D721Med (cell line): Measurements from ENCODE around the gene UBN1.

Source experiments
- DNase-seq: peaks from one replicate; pipeline ENCODE4 v3.0.0; 2011; ENCODE audit warnings: low spot score; ENCODE audit not compliant: insufficient read length
- FAIRE-seq: peaks from 2 replicates; lab custom pipeline; 2011; peaks lifted over from hg19 to GRCh38; lab: Jason Lieb, UNC
- TF ChIP-seq, protein P1 (sequence below): IDR thresholded peaks from 2 replicates; pipeline ENCODE4 v1.5.1; 2012; ENCODE audit warnings: mild to moderate bottlenecking, control low read depth; ENCODE audit not compliant: insufficient read depth; ENCODE audit errors: missing control alignments

UBN1 gene

DNA sequence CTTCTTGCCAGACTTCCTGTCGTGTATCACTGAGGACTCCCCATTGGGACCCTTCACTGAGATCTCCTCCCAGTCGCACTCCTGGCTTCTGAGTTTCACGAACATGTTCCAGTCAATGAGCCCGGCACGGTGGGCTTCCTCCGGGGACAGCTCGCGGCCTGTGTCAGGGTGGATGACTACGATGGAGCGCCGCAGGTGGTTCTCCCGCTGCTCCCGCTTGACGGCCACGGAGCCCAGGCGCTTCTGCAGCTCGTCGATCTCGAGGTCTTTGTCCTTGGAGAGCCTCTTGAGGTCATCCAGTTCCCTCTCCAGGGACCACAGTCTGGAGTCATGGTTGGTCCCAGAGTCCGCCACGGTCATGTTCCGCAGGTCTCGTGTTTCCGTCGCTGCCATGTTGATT is 36.2 kb downstream of the UBN1 start:
- no peak for DNase-seq

DNA sequence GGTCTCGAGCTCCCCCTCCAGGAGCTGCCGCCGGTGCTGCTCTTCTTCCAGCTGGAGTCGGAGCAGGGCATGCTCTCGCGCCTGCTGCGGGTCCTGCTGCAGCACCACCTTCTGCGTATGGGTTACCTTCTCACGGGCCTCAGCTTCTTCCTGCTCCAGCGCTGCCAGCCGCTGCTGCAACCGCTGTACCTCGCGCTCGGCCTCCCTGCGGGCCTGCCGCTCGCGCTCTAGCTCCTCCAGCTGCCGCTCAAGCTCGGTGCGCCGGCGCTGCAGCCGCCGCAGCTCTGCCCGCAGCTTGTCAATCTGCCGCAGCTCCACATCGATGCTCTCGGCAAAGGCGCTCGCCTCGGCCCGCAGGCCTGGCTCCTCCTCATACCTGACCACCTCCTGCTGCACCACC is 36.9 kb downstream of the UBN1 start:
- FAIRE-seq (no peak), DNase-seq (no peak)
- TF ChIP-seq, protein P1, sequence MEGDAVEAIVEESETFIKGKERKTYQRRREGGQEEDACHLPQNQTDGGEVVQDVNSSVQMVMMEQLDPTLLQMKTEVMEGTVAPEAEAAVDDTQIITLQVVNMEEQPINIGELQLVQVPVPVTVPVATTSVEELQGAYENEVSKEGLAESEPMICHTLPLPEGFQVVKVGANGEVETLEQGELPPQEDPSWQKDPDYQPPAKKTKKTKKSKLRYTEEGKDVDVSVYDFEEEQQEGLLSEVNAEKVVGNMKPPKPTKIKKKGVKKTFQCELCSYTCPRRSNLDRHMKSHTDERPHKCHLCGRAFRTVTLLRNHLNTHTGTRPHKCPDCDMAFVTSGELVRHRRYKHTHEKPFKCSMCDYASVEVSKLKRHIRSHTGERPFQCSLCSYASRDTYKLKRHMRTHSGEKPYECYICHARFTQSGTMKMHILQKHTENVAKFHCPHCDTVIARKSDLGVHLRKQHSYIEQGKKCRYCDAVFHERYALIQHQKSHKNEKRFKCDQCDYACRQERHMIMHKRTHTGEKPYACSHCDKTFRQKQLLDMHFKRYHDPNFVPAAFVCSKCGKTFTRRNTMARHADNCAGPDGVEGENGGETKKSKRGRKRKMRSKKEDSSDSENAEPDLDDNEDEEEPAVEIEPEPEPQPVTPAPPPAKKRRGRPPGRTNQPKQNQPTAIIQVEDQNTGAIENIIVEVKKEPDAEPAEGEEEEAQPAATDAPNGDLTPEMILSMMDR: no peak

More for the DNA sequence above, 36.2 kb downstream of the UBN1 start:
- no peak for FAIRE-seq
- TF ChIP-seq, protein P1: no peak

- TF ChIP-seq, protein P1: no peak
- no peak for DNase-seq
- FAIRE-seq: no peak
Measured at GRCh38 chr16:4884972-4885874, 37.9 kb downstream of the UBN1 start.

DNA sequence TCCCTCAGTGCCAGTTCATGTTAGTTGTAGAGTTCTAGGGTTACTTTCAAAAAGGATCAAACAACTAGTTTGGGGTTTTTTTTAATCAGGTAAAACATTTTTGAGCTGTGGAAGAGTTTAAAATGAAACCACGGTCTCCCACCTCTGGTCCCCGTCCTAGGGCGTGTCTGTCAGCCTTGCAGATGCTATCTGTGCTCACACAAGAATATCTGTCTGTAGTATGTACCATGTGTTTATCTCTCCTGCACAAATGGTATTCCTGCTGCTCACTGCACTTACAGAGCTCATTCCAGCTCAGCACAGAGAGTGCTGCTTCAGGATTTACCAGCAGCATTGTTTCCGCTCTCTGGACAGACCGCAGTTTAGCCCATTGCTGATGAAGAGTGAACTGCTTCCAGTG is 38.9 kb downstream of the UBN1 start:
- DNase-seq (no peak), FAIRE-seq (no peak)

GRCh38 chr16:4888428-4889135 is 41.3 kb downstream of the UBN1 start:
- DNase-seq (no peak), FAIRE-seq (no peak)
- TF ChIP-seq, protein P1: no peak

More for the DNA sequence above, 38.9 kb downstream of the UBN1 start:
- TF ChIP-seq, protein P1: no peak

- FAIRE-seq (no peak), DNase-seq (no peak)
- TF ChIP-seq, protein P1: no peak
Measured at GRCh38 chr16:4890026-4890425, 42.7 kb downstream of the UBN1 start.
